Stimulated activated CD4-positive, alpha-beta T cell treated with anti-CD3 and anti-CD28 coated beads, Interleukin-2, amount 100 ng/mL, for 4 hours (primary cell): ENCODE results near the gene GNPTAB.
"Not testable (repeated sequence)": the region's sequence is repeated elsewhere in the genome, so short reads cannot be mapped to it uniquely, and the experiment has no call there.

ENCODE experiments used
- DNase-seq: peaks from one replicate; pipeline ENCODE4 v3.0.0-alpha.2; 2020; ENCODE audit warnings: low read depth

GNPTAB gene

DNA sequence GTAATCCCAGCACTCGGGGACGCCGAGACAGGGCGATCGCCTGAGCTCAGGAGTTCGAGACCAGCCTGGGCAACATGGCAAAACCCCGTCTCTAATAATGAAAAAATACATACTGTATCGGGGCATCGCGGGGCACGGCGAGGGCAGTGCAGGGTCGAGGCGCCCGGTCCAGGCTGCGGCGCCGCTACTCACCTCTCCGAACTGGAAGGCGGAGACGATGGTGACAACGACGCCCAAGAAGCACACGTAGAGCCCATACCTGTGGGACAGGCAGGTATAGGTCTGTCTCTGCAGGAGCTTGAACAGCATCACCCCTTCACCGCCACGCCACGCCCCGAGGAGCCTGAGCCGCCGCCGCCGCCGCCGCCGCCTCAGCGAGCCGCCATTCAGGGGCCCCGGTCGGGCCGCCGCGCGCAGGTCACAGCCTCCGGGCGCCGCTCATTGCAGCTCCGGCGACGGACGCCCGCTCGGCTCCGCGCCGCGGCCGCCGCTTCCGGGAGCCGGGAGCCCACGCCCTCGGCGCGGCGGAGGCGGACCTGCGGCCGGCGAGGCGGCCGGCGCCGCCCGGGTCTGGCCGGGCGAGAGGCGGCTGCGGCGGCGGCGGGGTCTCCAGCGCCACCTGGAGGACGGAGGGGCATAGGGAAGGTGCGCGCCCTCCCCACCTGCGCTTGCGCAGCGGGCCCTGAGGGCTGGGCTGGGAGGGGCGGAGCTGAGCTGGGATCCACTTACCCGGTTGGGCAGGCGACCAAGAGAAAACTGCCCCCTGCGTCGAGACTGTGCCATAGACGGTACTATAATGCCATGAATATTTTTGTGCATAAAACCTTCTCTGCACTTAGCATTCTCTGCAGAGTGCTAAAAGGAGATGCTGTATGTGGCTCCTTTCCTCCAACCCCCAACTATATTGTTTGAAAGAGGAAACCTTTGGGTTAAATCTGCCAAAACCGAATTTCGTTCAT is at the start of gene GNPTAB:
Gene GNPTAB (minus strand): TSS at position 593 of the 959 bp plus-strand sequence. CDS start 284 bp downstream, at position 309.
- DNase-seq = peak; percentile 91

GRCh38 chr12:101878243-101878821 is 47.6 kb upstream of the GNPTAB start:
- DNase-seq = no peak

DNA sequence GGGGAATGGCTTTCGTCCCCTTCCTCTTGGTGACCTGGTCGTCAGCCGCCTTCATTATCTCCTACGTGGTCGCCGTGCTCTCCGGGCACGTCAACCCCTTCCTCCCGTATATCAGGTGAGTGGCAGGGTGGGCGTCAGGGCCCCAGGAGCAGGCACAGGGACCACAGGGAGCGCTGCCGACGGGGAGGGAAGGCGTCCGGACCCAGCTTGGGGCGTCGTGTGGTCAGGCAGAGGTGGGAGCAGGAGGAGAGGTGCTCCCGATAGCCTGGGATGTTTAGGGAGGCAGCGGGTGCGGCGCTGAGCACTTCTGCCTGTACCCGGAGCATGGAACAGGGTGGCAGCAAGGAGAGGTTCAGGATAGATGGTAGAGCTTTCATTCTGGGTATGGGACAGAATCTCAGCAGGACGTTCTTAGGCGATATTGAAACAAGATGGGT is 47.1 kb upstream of the GNPTAB start:
- no peak for DNase-seq

- DNase-seq = peak; percentile 58
Measured at GRCh38 chr12:101876861-101877805, 46.4 kb upstream of the GNPTAB start, which contains the start of gene DRAM1. Gene DRAM1 (plus strand): TSS chr12:101877580. CDS start chr12:101877790, 210 bp downstream.

DNA sequence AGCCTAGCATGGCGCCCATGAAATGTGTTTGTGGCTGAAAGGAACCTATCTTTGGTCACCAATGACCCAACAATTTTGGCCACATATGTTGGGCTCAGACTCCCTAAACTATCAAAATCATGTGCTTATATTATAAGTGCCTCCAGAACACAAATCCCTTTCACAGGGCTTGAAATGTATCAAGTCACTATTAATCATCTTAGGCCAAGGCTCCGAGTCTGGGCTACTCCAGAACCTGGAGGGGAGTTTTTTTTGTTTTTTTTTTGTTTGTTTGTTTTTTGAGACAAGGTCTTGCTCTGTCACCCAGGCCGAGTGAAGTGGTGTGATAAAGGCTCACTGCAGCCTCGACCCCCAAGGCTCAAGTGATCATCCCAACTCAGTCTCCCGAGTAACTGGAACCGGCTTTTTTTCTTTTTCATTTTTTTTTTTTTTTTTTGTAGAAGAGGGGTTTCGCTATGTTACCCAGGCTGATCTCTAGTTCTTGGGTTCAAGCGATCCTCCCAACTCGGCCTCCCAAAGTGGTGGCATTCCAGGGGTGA is 45.6 kb upstream of the GNPTAB start:
- DNase-seq = no peak

- DNase-seq = no peak
Measured at GRCh38 chr12:101875162-101875561, 44.4 kb upstream of the GNPTAB start.

- no peak for DNase-seq
Measured at GRCh38 chr12:101870925-101871324, 40.2 kb upstream of the GNPTAB start.

- DNase-seq = not testable (repeated sequence)
Measured at GRCh38 chr12:101867619-101868018, 36.9 kb upstream of the GNPTAB start.

DNA sequence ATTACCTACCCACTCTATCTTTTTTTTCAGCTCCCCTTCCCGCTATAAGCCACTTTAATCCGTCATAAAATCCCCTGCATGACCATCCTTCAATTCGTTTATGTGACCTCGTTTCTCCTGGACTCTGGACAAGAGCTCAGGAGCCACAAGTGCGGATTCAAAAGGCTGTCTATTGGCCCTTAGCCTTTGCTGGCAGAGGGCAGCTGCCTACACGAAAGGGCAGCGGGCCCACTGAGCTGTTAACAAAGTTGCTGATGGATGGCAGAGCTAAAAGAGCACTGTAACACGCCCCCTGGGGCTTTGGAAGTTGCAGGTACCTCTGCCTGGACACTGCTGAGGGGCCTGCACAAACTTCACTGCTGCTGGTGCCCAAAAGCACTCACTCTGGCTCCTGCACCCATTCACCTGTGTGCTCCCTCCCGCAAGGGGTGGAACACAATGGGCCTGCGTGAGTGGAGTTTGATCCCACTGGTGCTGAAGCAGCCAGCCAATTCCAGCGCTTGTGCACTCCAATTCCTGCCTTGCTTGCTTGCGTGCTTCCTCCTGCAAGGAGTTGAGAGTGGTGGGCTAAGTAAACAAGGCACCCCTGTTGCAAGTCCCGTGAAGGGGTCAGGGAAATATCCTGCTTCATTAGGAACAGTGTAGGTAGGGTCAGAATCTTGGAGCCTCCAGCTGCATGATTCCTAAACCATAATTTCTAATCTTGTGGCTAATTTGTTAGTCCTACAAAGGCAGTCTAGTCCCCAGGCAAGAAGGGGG is 36.0 kb upstream of the GNPTAB start:
- DNase-seq = no peak

- DNase-seq = no peak
Measured at GRCh38 chr12:101863981-101864380, 33.2 kb upstream of the GNPTAB start.

DNA sequence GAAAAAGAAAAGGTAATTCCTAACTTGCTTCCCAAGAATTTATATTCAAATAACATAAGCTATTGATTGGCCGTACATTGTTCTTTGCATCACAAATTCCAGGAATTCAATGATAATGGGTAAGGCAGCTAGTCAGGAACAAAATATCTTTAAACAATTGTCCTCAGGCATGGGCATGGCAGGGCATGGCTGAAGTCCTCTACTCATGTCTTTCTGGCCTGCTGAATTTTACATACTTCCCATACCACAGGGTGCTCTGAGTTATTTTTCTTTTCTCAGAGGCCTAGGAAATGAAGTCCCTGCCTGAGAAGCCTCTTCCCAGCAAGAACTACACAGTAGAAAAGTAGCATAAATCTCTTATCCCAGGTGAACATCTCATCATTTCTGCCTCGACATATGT is 31.5 kb upstream of the GNPTAB start:
- no peak for DNase-seq

- not testable (repeated sequence) for DNase-seq
Measured at GRCh38 chr12:101861688-101862087, 30.9 kb upstream of the GNPTAB start.

DNA sequence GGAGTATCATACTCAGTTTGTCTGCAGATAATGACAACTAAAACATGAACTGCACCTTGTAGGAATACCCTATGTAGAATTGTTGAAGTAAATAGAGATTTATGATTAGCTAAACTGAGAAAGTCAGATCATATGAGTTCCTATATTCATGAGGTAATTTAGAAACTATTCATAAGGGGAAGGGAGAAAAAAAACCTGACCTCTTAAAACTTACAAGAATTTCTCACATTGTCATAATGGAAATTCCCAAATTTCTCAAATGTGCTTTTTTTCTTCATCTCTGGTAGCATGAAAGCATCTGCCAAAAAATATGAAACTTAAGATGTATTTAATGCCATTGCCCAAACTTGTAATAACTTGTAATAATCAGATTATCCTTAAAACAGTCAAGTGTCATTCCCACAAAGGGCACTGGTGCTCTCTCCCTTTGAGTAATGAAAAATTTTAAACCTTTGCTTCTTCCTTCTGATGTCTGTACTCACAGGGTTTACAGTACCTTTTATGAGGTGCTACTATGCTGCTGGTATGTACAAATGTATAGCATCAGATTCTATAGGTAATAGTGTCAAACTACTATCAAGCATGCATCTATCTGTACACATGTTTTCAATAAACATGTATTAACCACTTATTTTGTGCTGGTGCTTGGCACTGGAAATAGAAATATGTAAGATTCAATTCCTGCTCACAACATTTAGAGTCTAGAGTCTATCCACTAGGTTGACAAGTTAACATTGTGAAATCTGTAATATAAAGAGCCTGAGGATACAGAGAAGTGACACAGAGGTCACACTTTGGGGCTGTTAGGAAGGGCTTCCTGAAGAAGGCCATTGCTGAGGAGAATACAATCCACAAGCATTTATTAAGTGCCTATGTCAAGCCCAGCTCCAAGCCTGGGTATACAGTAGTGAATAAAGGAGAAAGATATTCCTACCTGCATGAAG is 29.2 kb upstream of the GNPTAB start:
- no peak for DNase-seq

GRCh38 chr12:101858361-101858760 is 27.6 kb upstream of the GNPTAB start:
- no peak for DNase-seq

GRCh38 chr12:101857043-101857558 is 26.3 kb upstream of the GNPTAB start:
- no peak for DNase-seq

GRCh38 chr12:101856614-101857013 is 25.9 kb upstream of the GNPTAB start:
- DNase-seq = not testable (repeated sequence)

DNA sequence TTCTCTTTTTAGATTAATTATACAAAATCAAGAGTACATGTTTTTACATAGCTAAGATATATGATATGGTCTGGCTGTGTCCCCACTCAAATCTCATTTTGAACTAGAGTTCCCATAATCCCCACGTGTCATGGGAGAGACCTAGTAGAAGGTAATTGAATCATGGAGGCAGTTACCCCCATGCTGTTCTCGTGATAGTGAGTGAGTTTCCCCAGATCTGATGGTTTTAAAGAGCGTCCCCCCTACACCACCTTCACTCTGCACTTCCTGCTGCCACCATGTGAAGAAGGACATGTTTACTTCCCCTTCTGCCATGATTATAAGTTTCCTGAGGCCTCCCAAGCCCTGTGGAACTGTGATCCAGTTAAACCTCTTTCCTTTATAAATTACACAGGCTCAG is 25.2 kb upstream of the GNPTAB start:
- DNase-seq = no peak

- no peak for DNase-seq
Measured at GRCh38 chr12:101855364-101855884, 24.7 kb upstream of the GNPTAB start.

GRCh38 chr12:101854747-101855146 is 24.0 kb upstream of the GNPTAB start:
- DNase-seq = no peak
